Caco-2 (cell line): Measurements from ENCODE around the gene SCAANT1. TPM values are rescaled to one million over a fixed set of nuclear protein-coding genes. Genes with fewer than 3 reads are reported as not detected.

Source experiments
- BruUV-seq: library from RNA; stranded (reverse); fragments of 400-500 nt; replicated peaks from 2 replicates; lab custom pipeline; 2021; lab: Mats Ljungman, UMichigan
- CTCF ChIA-PET: fragments of 300-600 bp; sonication (Branson Sonifier 250); formaldehyde crosslinking; loops from one replicate; lab custom pipeline; 2022; ENCODE audit warnings: antibody characterized with exemption; lab: Charles Lee
- POLR2A ChIA-PET: fragments of 300-600 bp; sonication (Branson Sonifier 250); formaldehyde crosslinking; loops from one replicate; lab custom pipeline; 2022; ENCODE audit warnings: antibody characterized with exemption; lab: Charles Lee
- DNase-seq, 2 experiments: peaks; one replicate each; pipeline versions ENCODE4 v3.0.0 to v3.0.0-alpha.2; 2020 to 2022
- H3K27me3 ChIP-seq: replicated peaks from 2 replicates; pipeline ENCODE4 v1.6.0; 2011; ENCODE audit warnings: low read length; ENCODE audit not compliant: control insufficient read depth, insufficient read depth
- H3K36me3 ChIP-seq: 2 replicates; pipeline ENCODE4 v1.5.1; 2011; ENCODE audit warnings: low read length; ENCODE audit not compliant: control insufficient read depth, insufficient read depth
- H3K4me1 ChIP-seq: fragments of 250-450 bp; sonication (Bioruptor Pico); 2 replicates; pipeline ENCODE4 v1.5.1; 2020; ENCODE audit warnings: mild to moderate bottlenecking
- H3K4me3 ChIP-seq: 2 replicates; pipeline ENCODE4 v1.5.1; 2011; ENCODE audit warnings: low read depth, mild to moderate bottlenecking, control low read depth, low read length
- H3K9me3 ChIP-seq: fragments of 250-450 bp; sonication (Bioruptor Pico); 2 replicates; pipeline ENCODE4 v1.5.1; 2020; ENCODE audit warnings: mild to moderate bottlenecking, moderate library complexity
- H3K27ac Mint-ChIP-seq: one replicate; pipeline ENCODE4 v1.8.0; 2022; ENCODE audit warnings: mixed read lengths; ENCODE audit not compliant: unreplicated experiment
- H3K27me3 Mint-ChIP-seq: one replicate; pipeline ENCODE4 v1.8.0; 2022; ENCODE audit warnings: mixed read lengths; ENCODE audit not compliant: insufficient read depth, unreplicated experiment
- H3K36me3 Mint-ChIP-seq: one replicate; pipeline ENCODE4 v1.8.0; 2022; ENCODE audit warnings: mild to moderate bottlenecking, mixed read lengths; ENCODE audit not compliant: insufficient read depth, unreplicated experiment
- H3K4me1 Mint-ChIP-seq: one replicate; pipeline ENCODE4 v1.8.0; 2022; ENCODE audit warnings: low read depth, mixed read lengths; ENCODE audit not compliant: unreplicated experiment
- H3K4me3 Mint-ChIP-seq: one replicate; pipeline ENCODE4 v1.8.0; 2022; ENCODE audit warnings: mild to moderate bottlenecking, moderate library complexity, mixed read lengths; ENCODE audit not compliant: unreplicated experiment
- H3K9me3 Mint-ChIP-seq: one replicate; pipeline ENCODE4 v1.8.0; 2022; ENCODE audit warnings: mixed read lengths; ENCODE audit not compliant: unreplicated experiment
- CTCF ChIP-seq, 2 experiments: fragments of 200-600 bp in 1 of 2; IDR thresholded peaks; 1 replicate in 1 of 2; 2 replicates in 1 of 2; pipeline versions ENCODE4 v1.5.1 to v1.8.0; 2011 to 2022; ENCODE audit warnings: antibody characterized with exemption in 1 of 2, control low read depth in 1 of 2, inconsistent platforms in 1 of 2, low read depth in 1 of 2, low read length in 1 of 2, mild to moderate bottlenecking in 1 of 2, moderate library complexity in 1 of 2; ENCODE audit not compliant: insufficient read depth in 1 of 2, severe bottlenecking in 1 of 2, unreplicated experiment in 1 of 2
- intact Hi-C: fragments of 100-400 bp; cut with micrococcal nuclease; formaldehyde crosslinking; loops from one replicate; pipeline ENCODE4 v1.10.0; 2022; ENCODE audit not compliant: unreplicated experiment
- total RNA-seq: library from RNA; stranded (reverse); gene quantifications from 2 replicates; pipeline ENCODE4 v1.2.3, GENCODE V29; 2022

SCAANT1 gene
- total RNA-seq, 1 experiment from 2014 or later = not detected

- Histone ChIP-seq H3K4me1 (no peaks in the 10 kb centered on the region), H3K9me3 (no peaks in the 10 kb centered on the region), H3K27me3 (no peaks in the 10 kb centered on the region), H3K4me3 (no peak overlapping the region), H3K36me3 (no peaks in the 10 kb centered on the region; the same call in 1 of the 2 replicates)
- Mint-ChIP-seq H3K4me1 (no peaks in the 10 kb centered on the region), H3K27ac (no peak overlapping the region), H3K9me3 (no peaks in the 10 kb centered on the region), H3K4me3 (no peak overlapping the region), H3K27me3 (no peaks in the 10 kb centered on the region), H3K36me3 (peaks cover 9% of the 10 kb centered on the region)
- TF ChIP-seq CTCF (IDR thresholded peaks at IDR 0.05; ENCODE audit: insufficient read depth in 1 of 2, low read depth in 1 of 2, low read length in 1 of 2, severe bottlenecking in 1 of 2, unreplicated experiment in 1 of 2) = no peak
- ChIA-PET POLR2A (no interaction called here), CTCF (no interaction called here)
- no TSS peak for BruUV-seq
- intact Hi-C loops = no loop called here
- DNase-seq = no peak
Observed at GRCh38 chr3:63895422-63896189, 16.6 kb downstream of the SCAANT1 start.

- no peak overlapping the region for H3K4me3 Mint-ChIP-seq
- CTCF ChIA-PET = no interaction called here
Observed at GRCh38 chr3:63892773-63893352, 19.3 kb downstream of the SCAANT1 start.

GRCh38 chr3:63891518-63891917 lies 20.7 kb downstream of the SCAANT1 start:
- H3K36me3 Mint-ChIP-seq = no peaks in the 10 kb centered on the region
- POLR2A ChIA-PET = no interaction called here
- no peak overlapping the region for H3K4me3 Mint-ChIP-seq
- H3K27ac Mint-ChIP-seq = no peak overlapping the region
- Histone ChIP-seq H3K27me3 (no peaks in the 10 kb centered on the region), H3K4me1 (no peaks in the 10 kb centered on the region), H3K36me3 (no peaks in the 10 kb centered on the region), H3K4me3 (no peak overlapping the region), H3K9me3 (no peaks in the 10 kb centered on the region)
- CTCF ChIA-PET = no interaction called here
- intact Hi-C loops = loop anchor here (1.0 kb wide), 1 partner anchor 21 kb away; the partner anchor contains the start of gene SCAANT1
- DNase-seq = peak in 1 of 2 experiments; percentile 36
- no peak for TF ChIP-seq CTCF (IDR thresholded peaks at IDR 0.05; ENCODE audit: insufficient read depth in 1 of 2, low read depth in 1 of 2, low read length in 1 of 2, severe bottlenecking in 1 of 2, unreplicated experiment in 1 of 2)
- no peaks in the 10 kb centered on the region for H3K27me3 Mint-ChIP-seq
- H3K4me1 Mint-ChIP-seq = no peaks in the 10 kb centered on the region
- no TSS peak for BruUV-seq
- no peaks in the 10 kb centered on the region for H3K9me3 Mint-ChIP-seq

More at GRCh38 chr3:63892773-63893352, 19.3 kb downstream of the SCAANT1 start:
- intact Hi-C loops = no loop called here
- TF ChIP-seq CTCF (IDR thresholded peaks at IDR 0.05; ENCODE audit: insufficient read depth in 1 of 2, low read depth in 1 of 2, low read length in 1 of 2, severe bottlenecking in 1 of 2, unreplicated experiment in 1 of 2) = no peak
- Histone ChIP-seq H3K27me3 (no peaks in the 10 kb centered on the region), H3K9me3 (no peaks in the 10 kb centered on the region), H3K4me3 (no peak overlapping the region), H3K36me3 (no peaks in the 10 kb centered on the region), H3K4me1 (no peaks in the 10 kb centered on the region)
- peaks cover 5% of the 10 kb centered on the region for H3K36me3 Mint-ChIP-seq
- H3K9me3 Mint-ChIP-seq = no peaks in the 10 kb centered on the region
- no peaks in the 10 kb centered on the region for H3K27me3 Mint-ChIP-seq
- H3K27ac Mint-ChIP-seq = no peak overlapping the region
- BruUV-seq = no TSS peak
- POLR2A ChIA-PET = no interaction called here
- DNase-seq = no peak
- H3K4me1 Mint-ChIP-seq = no peaks in the 10 kb centered on the region
